Muscle layer of duodenum (tissue), 2 donors: ENCODE data around the gene BRDT.

Experiments used
- H3K27ac ChIP-seq: one replicate; pipeline ENCODE4 v1.7.0; 2013; ENCODE audit warnings: mild to moderate bottlenecking, low read length
- H3K27me3 ChIP-seq: one replicate; pipeline ENCODE4 v1.7.0; 2013; ENCODE audit warnings: low read depth, mild to moderate bottlenecking, control low read depth, low read length
- H3K36me3 ChIP-seq, 2 donors: one replicate each; pipeline ENCODE4 v1.7.0; 2013; ENCODE audit warnings: low read length in 2 of 2, control low read depth in 1 of 2, mild to moderate bottlenecking in 1 of 2; ENCODE audit not compliant: insufficient read depth in 2 of 2, control insufficient read depth in 1 of 2
- H3K4me1 ChIP-seq, 2 donors: one replicate each; pipeline ENCODE4 v1.7.0; 2013; ENCODE audit warnings: low read length in 2 of 2, mild to moderate bottlenecking in 2 of 2, control low read depth in 1 of 2, moderate library complexity in 1 of 2; ENCODE audit not compliant: insufficient read depth in 2 of 2, control insufficient read depth in 1 of 2
- H3K4me3 ChIP-seq, 2 donors: one replicate each; pipeline ENCODE4 v1.7.0; 2013; ENCODE audit warnings: low read length in 2 of 2, low read depth in 1 of 2, mild to moderate bottlenecking in 1 of 2
- H3K9me3 ChIP-seq, 2 donors: one replicate each; pipeline ENCODE4 v1.7.0; 2013; ENCODE audit warnings: low read length in 2 of 2, control low read depth in 1 of 2, mild to moderate bottlenecking in 1 of 2; ENCODE audit not compliant: control insufficient read depth in 1 of 2
- donor health status: healthy.

BRDT gene

GRCh38 chr1:91937613-91938012 lies 11.6 kb upstream of the BRDT start:
- no peak overlapping the region for H3K4me3 ChIP-seq
- no peaks in the 10 kb centered on the region for H3K36me3 ChIP-seq
- no peaks in the 10 kb centered on the region for H3K9me3 ChIP-seq
- no peak overlapping the region for H3K27ac ChIP-seq
- H3K27me3 ChIP-seq = no peaks in the 10 kb centered on the region
- no peaks in the 10 kb centered on the region for H3K4me1 ChIP-seq

- H3K36me3 ChIP-seq = no peaks in the 10 kb centered on the region
- H3K27me3 ChIP-seq = no peaks in the 10 kb centered on the region
- H3K4me3 ChIP-seq = no peak overlapping the region
- no peaks in the 10 kb centered on the region for H3K9me3 ChIP-seq
- no peak overlapping the region for H3K27ac ChIP-seq
- no peaks in the 10 kb centered on the region for H3K4me1 ChIP-seq
Measured at GRCh38 chr1:91940496-91940895, 8.7 kb upstream of the BRDT start.

GRCh38 chr1:91944087-91944486 lies 5.1 kb upstream of the BRDT start:
- Histone ChIP-seq H3K27me3 (no peaks in the 10 kb centered on the region), H3K27ac (no peak overlapping the region), H3K4me3 (no peak overlapping the region), H3K36me3 (no peaks in the 10 kb centered on the region), H3K4me1 (no peaks in the 10 kb centered on the region), H3K9me3 (no peaks in the 10 kb centered on the region)

- no peaks in the 10 kb centered on the region for H3K4me1 ChIP-seq
- no peaks in the 10 kb centered on the region for H3K27me3 ChIP-seq
- H3K4me3 ChIP-seq = no peak overlapping the region
- H3K36me3 ChIP-seq = no peaks in the 10 kb centered on the region
- H3K9me3 ChIP-seq = no peaks in the 10 kb centered on the region
- H3K27ac ChIP-seq = no peak overlapping the region
Measured at GRCh38 chr1:91948097-91948496, 1.1 kb upstream of the BRDT start.

GRCh38 chr1:91948501-91949355 lies 473 bp upstream of the BRDT start:
- no peak overlapping the region for H3K27ac ChIP-seq
- H3K9me3 ChIP-seq = no peaks in the 10 kb centered on the region
- H3K4me1 ChIP-seq = no peaks in the 10 kb centered on the region
- no peaks in the 10 kb centered on the region for H3K27me3 ChIP-seq
- H3K36me3 ChIP-seq = no peaks in the 10 kb centered on the region
- H3K4me3 ChIP-seq = no peak overlapping the region

- no peak overlapping the region for H3K4me3 ChIP-seq
- H3K27ac ChIP-seq = no peak overlapping the region
- H3K36me3 ChIP-seq = no peaks in the 10 kb centered on the region
- no peaks in the 10 kb centered on the region for H3K27me3 ChIP-seq
- H3K4me1 ChIP-seq = no peaks in the 10 kb centered on the region
- no peaks in the 10 kb centered on the region for H3K9me3 ChIP-seq
Measured at GRCh38 chr1:91952187-91952586, 3.0 kb downstream of the BRDT start.

GRCh38 chr1:91958926-91959325 lies 9.7 kb downstream of the BRDT start:
- no peaks in the 10 kb centered on the region for H3K27me3 ChIP-seq
- H3K9me3 ChIP-seq = no peaks in the 10 kb centered on the region
- no peak overlapping the region for H3K4me3 ChIP-seq
- H3K36me3 ChIP-seq = no peaks in the 10 kb centered on the region
- no peaks in the 10 kb centered on the region for H3K4me1 ChIP-seq
- no peak overlapping the region for H3K27ac ChIP-seq

- Histone ChIP-seq H3K9me3 (no peaks in the 10 kb centered on the region), H3K27me3 (no peaks in the 10 kb centered on the region), H3K36me3 (no peaks in the 10 kb centered on the region), H3K27ac (no peak overlapping the region), H3K4me1 (no peaks in the 10 kb centered on the region), H3K4me3 (no peak overlapping the region)
Measured at GRCh38 chr1:91968334-91968733, 19.1 kb downstream of the BRDT start.

GRCh38 chr1:91979383-91979782 lies 30.2 kb downstream of the BRDT start:
- Histone ChIP-seq H3K4me3 (no peak overlapping the region), H3K27ac (no peak overlapping the region), H3K9me3 (no peaks in the 10 kb centered on the region), H3K4me1 (no peaks in the 10 kb centered on the region), H3K36me3 (no peaks in the 10 kb centered on the region), H3K27me3 (no peaks in the 10 kb centered on the region)

- H3K27me3 ChIP-seq = no peaks in the 10 kb centered on the region
Measured at GRCh38 chr1:91980663-91981062, 31.5 kb downstream of the BRDT start.

GRCh38 chr1:91981996-91982609 lies 32.9 kb downstream of the BRDT start:
- H3K9me3 ChIP-seq = no peaks in the 10 kb centered on the region
- H3K27ac ChIP-seq = no peak overlapping the region
- no peaks in the 10 kb centered on the region for H3K27me3 ChIP-seq
- H3K36me3 ChIP-seq = no peaks in the 10 kb centered on the region
- H3K4me3 ChIP-seq = no peak overlapping the region
- no peaks in the 10 kb centered on the region for H3K4me1 ChIP-seq

More at GRCh38 chr1:91980663-91981062, 31.5 kb downstream of the BRDT start:
- Histone ChIP-seq H3K36me3 (no peaks in the 10 kb centered on the region), H3K4me1 (no peaks in the 10 kb centered on the region), H3K9me3 (no peaks in the 10 kb centered on the region), H3K27ac (no peak overlapping the region), H3K4me3 (no peak overlapping the region)
